Muscle layer of duodenum (tissue), 2 donors: Measurements from ENCODE around the gene PRSS21.

Source experiments
- H3K27ac ChIP-seq: one replicate; pipeline ENCODE4 v1.7.0; 2013; ENCODE audit warnings: mild to moderate bottlenecking, low read length
- H3K27me3 ChIP-seq: one replicate; pipeline ENCODE4 v1.7.0; 2013; ENCODE audit warnings: low read depth, mild to moderate bottlenecking, control low read depth, low read length
- H3K36me3 ChIP-seq, 2 donors: one replicate each; pipeline ENCODE4 v1.7.0; 2013; ENCODE audit warnings: low read length in 2 of 2, control low read depth in 1 of 2, mild to moderate bottlenecking in 1 of 2; ENCODE audit not compliant: insufficient read depth in 2 of 2, control insufficient read depth in 1 of 2
- H3K4me1 ChIP-seq, 2 donors: one replicate each; pipeline ENCODE4 v1.7.0; 2013; ENCODE audit warnings: low read length in 2 of 2, mild to moderate bottlenecking in 2 of 2, control low read depth in 1 of 2, moderate library complexity in 1 of 2; ENCODE audit not compliant: insufficient read depth in 2 of 2, control insufficient read depth in 1 of 2
- H3K4me3 ChIP-seq, 2 donors: one replicate each; pipeline ENCODE4 v1.7.0; 2013; ENCODE audit warnings: low read length in 2 of 2, low read depth in 1 of 2, mild to moderate bottlenecking in 1 of 2
- H3K9me3 ChIP-seq, 2 donors: one replicate each; pipeline ENCODE4 v1.7.0; 2013; ENCODE audit warnings: low read length in 2 of 2, control low read depth in 1 of 2, mild to moderate bottlenecking in 1 of 2; ENCODE audit not compliant: control insufficient read depth in 1 of 2
- donor health status: healthy.

The PRSS21 gene

DNA sequence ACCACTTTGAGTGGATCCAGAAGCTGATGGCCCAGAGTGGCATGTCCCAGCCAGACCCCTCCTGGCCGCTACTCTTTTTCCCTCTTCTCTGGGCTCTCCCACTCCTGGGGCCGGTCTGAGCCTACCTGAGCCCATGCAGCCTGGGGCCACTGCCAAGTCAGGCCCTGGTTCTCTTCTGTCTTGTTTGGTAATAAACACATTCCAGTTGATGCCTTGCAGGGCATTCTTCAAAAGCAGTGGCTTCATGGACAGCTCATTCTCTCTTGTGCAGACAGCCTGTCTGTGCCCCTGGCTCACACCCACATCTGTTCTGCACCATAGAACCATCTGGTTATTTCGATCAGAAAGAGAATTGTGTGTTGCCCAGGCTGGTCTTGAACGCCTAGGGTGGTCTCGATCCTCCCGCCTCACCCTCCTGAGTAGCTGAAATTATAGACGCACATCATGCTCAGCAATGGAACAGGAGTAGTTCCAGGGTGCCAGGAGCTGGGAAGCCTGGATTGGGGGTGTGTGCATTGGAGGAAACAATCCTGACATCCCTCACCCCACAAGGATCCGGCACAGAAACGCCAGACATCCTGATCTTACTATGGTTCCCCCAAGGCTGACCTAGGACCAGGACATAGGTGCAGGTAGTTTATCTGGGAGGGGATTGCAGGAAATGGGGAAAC, 4.6 kb downstream of the PRSS21 start:
- no peaks in the 10 kb centered on the region for H3K27me3 ChIP-seq
- H3K27ac ChIP-seq, result no peak overlapping the region
- no peak overlapping the region for H3K4me3 ChIP-seq
- no peaks in the 10 kb centered on the region for H3K4me1 ChIP-seq
- no peaks in the 10 kb centered on the region for H3K9me3 ChIP-seq
- H3K36me3 ChIP-seq, result no peaks in the 10 kb centered on the region

DNA sequence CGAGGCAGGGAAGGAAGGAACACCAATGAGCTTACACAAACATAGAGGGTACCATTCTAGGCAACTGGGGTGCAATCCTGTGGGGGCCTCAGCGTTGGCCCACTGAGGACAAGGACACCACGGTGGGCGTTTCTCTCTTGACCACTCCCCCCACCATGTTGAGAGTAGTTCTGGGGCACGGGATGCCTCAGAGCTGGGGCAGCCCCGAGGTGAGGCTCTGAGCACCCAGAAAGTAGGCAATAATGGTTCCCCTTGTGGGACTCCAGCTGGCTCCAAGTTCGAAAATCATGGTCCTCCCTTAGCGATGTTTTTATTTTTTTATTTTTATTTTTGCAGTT, 5.1 kb downstream of the PRSS21 start:
- no peak overlapping the region for H3K4me3 ChIP-seq
- no peaks in the 10 kb centered on the region for H3K27me3 ChIP-seq
- H3K36me3 ChIP-seq, result no peaks in the 10 kb centered on the region
- no peaks in the 10 kb centered on the region for H3K4me1 ChIP-seq
- no peaks in the 10 kb centered on the region for H3K9me3 ChIP-seq
- H3K27ac ChIP-seq, result no peak overlapping the region

- Histone ChIP-seq H3K4me3 (no peak overlapping the region), H3K27ac (no peak overlapping the region), H3K4me1 (no peaks in the 10 kb centered on the region), H3K36me3 (no peaks in the 10 kb centered on the region), H3K9me3 (no peaks in the 10 kb centered on the region), H3K27me3 (no peaks in the 10 kb centered on the region)
These were observed 5.5 kb downstream of the PRSS21 start for GRCh38 chr16:2822496-2822895.

- Histone ChIP-seq H3K27ac (no peak overlapping the region), H3K27me3 (no peaks in the 10 kb centered on the region), H3K9me3 (no peaks in the 10 kb centered on the region), H3K4me3 (no peak overlapping the region), H3K36me3 (no peaks in the 10 kb centered on the region), H3K4me1 (no peaks in the 10 kb centered on the region)
These were observed 7.6 kb downstream of the PRSS21 start for GRCh38 chr16:2824626-2825025.

DNA sequence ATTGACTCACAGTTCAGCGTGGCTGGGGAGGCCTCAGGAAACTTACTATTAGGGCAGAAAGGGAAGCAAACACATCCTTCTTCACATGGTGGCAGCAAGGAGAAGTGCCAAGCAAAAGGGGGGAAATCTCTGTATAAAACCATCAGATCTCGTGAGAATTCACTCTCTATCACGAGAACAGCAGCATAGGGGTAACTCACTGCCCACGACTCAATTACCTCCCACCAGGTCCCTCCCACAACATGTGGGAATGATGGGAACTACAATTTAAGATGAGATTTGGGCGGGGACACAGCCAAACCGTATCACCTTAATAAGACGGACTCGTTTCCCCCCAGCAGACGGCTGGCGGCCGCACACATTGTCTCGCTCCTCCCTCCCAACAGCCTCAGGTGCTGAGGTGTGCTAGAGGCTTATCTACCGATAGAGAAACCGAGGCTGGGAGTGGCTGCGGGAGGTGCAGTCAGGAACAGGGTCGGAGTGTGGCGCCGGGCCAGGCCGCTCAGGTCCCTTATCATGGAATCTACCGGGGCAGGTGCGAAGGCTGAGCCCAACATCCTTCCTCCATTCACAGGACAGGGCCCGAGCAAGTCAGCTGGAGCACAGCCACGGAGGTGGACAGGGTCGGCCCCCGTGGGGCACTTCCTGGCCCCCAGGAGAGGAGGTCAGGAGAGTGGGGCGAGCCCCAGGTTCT, 8.2 kb downstream of the PRSS21 start:
- no peak overlapping the region for H3K27ac ChIP-seq
- H3K36me3 ChIP-seq, result no peaks in the 10 kb centered on the region
- no peak overlapping the region for H3K4me3 ChIP-seq
- H3K9me3 ChIP-seq, result no peaks in the 10 kb centered on the region
- H3K27me3 ChIP-seq, result no peaks in the 10 kb centered on the region
- H3K4me1 ChIP-seq, result no peaks in the 10 kb centered on the region

GRCh38 chr16:2825906-2826305, 8.9 kb downstream of the PRSS21 start:
- Histone ChIP-seq H3K9me3 (no peaks in the 10 kb centered on the region), H3K36me3 (no peaks in the 10 kb centered on the region), H3K27ac (no peak overlapping the region), H3K27me3 (no peaks in the 10 kb centered on the region), H3K4me1 (no peaks in the 10 kb centered on the region), H3K4me3 (no peak overlapping the region)

DNA sequence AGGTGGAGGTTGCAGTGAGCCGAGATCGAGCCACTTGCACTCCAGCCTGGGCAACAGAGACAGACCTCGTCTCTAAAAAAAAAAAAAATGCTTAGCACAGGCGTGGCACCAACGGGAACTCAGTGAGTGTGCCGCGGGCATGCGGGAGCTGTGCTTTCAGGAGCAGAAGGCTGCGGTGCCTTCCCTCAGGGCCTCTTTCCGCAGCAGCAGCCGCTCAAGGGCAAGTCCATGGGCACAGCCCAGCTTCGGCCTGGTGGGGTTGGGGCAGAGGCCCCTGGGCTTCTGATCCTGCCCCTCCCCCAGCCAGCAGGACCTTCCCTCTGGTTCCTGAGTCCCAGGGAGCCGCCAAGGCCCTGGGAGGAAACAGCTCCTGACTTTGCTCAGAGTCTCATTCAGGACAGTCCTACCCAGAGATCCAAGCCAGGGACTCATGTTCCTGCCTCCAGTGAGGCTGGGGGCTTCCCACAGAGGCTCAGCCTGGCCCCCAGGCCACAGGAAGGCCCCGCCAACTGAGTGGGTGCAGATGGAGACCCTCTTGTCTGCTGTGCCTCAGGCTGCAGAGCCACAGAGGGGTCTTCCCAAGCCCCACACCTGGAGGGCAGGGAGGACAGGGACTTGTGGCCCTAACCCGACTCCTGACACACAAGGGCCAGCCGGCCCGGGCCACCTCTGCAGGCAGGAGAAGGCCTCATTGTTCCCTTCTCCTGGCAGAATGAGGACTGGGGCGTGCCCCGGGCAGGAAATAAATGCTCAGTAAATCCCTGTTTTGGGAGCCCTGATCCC, 9.7 kb downstream of the PRSS21 start:
- Histone ChIP-seq H3K4me1 (no peaks in the 10 kb centered on the region), H3K36me3 (no peaks in the 10 kb centered on the region), H3K27me3 (no peaks in the 10 kb centered on the region), H3K9me3 (no peaks in the 10 kb centered on the region), H3K27ac (no peak overlapping the region), H3K4me3 (no peak overlapping the region)

DNA sequence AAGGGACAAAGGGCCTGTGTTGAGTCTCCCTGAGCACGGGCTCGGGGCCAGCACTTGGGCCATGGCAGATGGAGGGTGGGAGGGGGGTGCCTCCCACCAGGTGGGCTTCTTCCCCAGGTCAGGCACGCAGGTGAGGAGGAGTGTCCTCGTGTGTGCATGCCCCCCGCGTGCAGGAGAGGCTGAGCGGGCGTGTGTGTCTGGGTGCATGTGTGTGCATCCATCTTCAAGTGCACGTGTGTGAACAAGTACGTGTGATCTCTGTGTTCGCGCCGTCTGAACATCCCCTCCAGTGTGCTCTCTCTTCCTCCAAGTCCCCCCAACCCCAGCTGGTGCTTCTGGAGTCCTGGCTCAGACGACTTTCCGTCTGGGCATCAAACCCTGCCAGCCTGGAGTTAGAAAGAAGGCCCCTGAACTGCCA, 10.3 kb downstream of the PRSS21 start:
- no peaks in the 10 kb centered on the region for H3K36me3 ChIP-seq
- H3K4me3 ChIP-seq, result no peak overlapping the region
- H3K4me1 ChIP-seq, result no peaks in the 10 kb centered on the region
- no peaks in the 10 kb centered on the region for H3K9me3 ChIP-seq
- H3K27ac ChIP-seq, result no peak overlapping the region
- no peaks in the 10 kb centered on the region for H3K27me3 ChIP-seq

- no peak overlapping the region for H3K27ac ChIP-seq
- H3K27me3 ChIP-seq, result no peaks in the 10 kb centered on the region
- no peaks in the 10 kb centered on the region for H3K9me3 ChIP-seq
- H3K4me1 ChIP-seq, result no peaks in the 10 kb centered on the region
- H3K4me3 ChIP-seq, result no peak overlapping the region
- no peaks in the 10 kb centered on the region for H3K36me3 ChIP-seq
These were observed 10.9 kb downstream of the PRSS21 start for GRCh38 chr16:2827831-2828520.

DNA sequence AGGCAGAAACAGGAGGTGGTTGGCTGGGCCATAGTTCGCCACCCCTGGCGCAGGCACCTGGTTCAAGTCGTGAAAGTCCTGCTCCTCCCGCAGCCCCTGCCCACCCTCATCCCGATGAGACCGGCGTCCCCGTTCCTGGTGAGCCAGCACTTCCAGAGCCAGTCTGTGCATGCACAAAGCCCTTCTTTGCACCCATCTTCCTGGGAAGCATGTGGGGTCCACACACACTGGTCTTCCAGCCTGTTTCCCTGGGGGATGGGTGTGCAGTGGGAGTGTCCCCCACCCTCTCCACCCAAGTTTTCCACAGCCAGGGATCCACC, 11.4 kb downstream of the PRSS21 start:
- H3K4me3 ChIP-seq, result no peak overlapping the region
- H3K36me3 ChIP-seq, result no peaks in the 10 kb centered on the region
- no peak overlapping the region for H3K27ac ChIP-seq
- H3K27me3 ChIP-seq, result no peaks in the 10 kb centered on the region
- no peaks in the 10 kb centered on the region for H3K4me1 ChIP-seq
- H3K9me3 ChIP-seq, result no peaks in the 10 kb centered on the region

GRCh38 chr16:2828876-2829430, 11.9 kb downstream of the PRSS21 start:
- Histone ChIP-seq H3K4me3 (no peak overlapping the region), H3K36me3 (no peaks in the 10 kb centered on the region), H3K27ac (no peak overlapping the region), H3K27me3 (no peaks in the 10 kb centered on the region), H3K4me1 (no peaks in the 10 kb centered on the region), H3K9me3 (no peaks in the 10 kb centered on the region)
